AG04449 (cell line): ENCODE data around the gene KCNQ5.

Experiments used
- CTCF ChIA-PET: fragments of 350-600 bp; formaldehyde crosslinking; extraction: SDS; loops from one replicate; lab custom pipeline; 2021; ENCODE audit warnings: antibody characterized with exemption; lab: Yijun Ruan, JAX
- POLR2A ChIA-PET: fragments of 400-600, 350-600 bp; formaldehyde crosslinking; extraction: SDS; loops from one replicate; lab custom pipeline; 2020; ENCODE audit warnings: antibody characterized with exemption, inconsistent platforms; lab: Yijun Ruan, JAX
- DNase-seq: peaks from one replicate; pipeline ENCODE4 v3.0.0-alpha.2; 2010; ENCODE audit warnings: low read depth, low spot score
- H3K4me3 ChIP-seq: 2 replicates; pipeline ENCODE4 v1.5.1; 2011; ENCODE audit warnings: low read depth, mild to moderate bottlenecking, control low read depth, low read length
- CTCF ChIP-seq: IDR thresholded peaks from one replicate; pipeline ENCODE4 v1.5.1; 2011; ENCODE audit warnings: mild to moderate bottlenecking, moderate library complexity, low read length, control low read depth, inconsistent platforms; ENCODE audit not compliant: insufficient read depth; ENCODE audit errors: missing control alignments

Gene KCNQ5

DNA sequence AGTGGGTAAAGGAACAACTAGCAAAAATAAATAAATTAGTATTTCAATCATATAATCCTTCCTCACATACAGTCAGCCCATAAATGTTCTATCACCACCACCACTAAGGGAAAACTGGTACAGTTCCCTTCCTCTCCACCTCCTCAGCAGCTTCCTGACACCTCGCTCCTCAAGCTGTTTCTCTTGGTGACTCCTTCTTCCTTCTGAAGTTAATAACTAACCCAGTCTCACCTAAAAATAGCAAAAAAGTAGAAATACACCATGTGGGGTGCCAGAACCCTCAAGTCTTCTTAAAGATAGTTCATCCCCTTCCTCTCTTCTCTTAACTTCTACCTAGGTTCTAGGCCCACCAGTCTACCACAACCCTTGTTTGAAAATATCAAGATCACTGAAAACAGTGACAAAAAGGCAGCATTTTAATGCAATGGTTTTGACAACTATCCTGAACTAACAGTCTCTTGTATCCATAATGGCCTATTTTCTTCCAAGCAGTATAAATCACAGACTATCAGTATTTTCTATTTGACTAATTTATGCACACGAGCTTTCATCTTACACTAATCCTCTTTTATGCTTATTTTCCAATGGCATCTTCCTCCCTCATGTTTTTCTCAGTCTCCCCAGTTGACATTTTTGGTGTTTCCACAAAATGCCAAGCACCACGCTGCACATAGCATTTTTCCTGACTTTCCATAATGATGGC is 518.0 kb downstream of the KCNQ5 start:
- no peak for TF ChIP-seq CTCF
- POLR2A ChIA-PET = no interaction called here
- H3K4me3 ChIP-seq = no peak overlapping the region
- CTCF ChIA-PET = no interaction called here
- no peak for DNase-seq

GRCh38 chr6:73143551-73143950 is 521.7 kb downstream of the KCNQ5 start:
- CTCF ChIA-PET = interaction anchor here (1.1 to 1.5 kb wide), 3 partner anchors 9 to 527 kb away, joined by 3 to 5 read pairs (median 4); no protein-coding TSS in a partner anchor
- POLR2A ChIA-PET = no interaction called here
- TF ChIP-seq CTCF = no peak

DNA sequence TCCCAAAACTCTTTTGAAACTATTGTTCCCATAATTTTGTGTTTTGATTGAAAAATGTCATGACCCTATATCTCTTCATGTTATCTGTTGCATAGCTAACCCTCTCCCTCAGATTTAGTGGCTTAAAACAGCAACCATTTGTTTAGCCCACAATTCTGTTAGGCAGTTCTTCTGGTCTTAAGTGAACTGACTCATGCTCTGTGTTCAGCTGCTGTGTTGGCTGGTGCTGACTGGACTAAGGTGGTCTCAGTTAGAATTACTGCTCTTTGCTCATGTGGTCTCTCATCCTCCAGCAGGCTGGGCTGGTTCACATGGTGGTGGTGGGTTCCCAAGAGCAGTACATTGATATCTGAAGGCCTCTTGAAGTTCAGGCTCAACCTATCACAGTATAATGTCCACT is 522.7 kb downstream of the KCNQ5 start:
- POLR2A ChIA-PET = no interaction called here
- DNase-seq = no peak
- TF ChIP-seq CTCF = no peak
- no peak overlapping the region for H3K4me3 ChIP-seq
- CTCF ChIA-PET = interaction anchor here (1.0 to 1.5 kb wide), 4 partner anchors 10 to 528 kb away, joined by 3 to 5 read pairs (median 4); no protein-coding TSS in a partner anchor

More at GRCh38 chr6:73143551-73143950, 521.7 kb downstream of the KCNQ5 start:
- H3K4me3 ChIP-seq = no peak overlapping the region
- DNase-seq = no peak

DNA sequence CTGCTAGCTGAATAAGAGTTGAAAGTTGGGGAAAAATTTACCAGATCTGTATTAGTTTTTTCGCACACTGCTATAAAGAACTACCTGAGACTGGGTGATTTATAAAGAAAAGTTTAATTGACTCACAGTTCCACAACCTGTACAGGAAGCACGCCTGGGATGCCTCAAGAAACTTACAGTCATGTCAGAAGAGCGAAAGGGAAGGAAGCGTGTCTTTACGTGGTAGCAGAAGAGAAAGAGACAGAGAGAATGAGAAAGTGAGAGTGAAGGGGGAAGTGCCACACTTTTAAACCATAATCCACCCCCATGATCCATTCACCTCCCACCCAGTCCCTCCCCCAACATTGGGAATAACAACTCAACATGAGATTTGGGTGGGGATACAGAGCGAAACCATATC is 523.8 kb downstream of the KCNQ5 start:
- ChIA-PET CTCF (interaction anchor here (1.0 kb wide), 1 partner anchor 526 kb away, joined by 3 read pairs; no protein-coding TSS in a partner anchor), POLR2A (no interaction called here)
- no peak overlapping the region for H3K4me3 ChIP-seq
- DNase-seq = no peak
- TF ChIP-seq CTCF = no peak

GRCh38 chr6:73151732-73152131 is 529.9 kb downstream of the KCNQ5 start:
- no peak for TF ChIP-seq CTCF
- no peak overlapping the region for H3K4me3 ChIP-seq
- no peak for DNase-seq
- CTCF ChIA-PET = interaction anchor here (1.7 to 3.6 kb wide), 3 partner anchors 19 to 535 kb away, joined by 4 to 17 read pairs (median 13); no protein-coding TSS in a partner anchor
- POLR2A ChIA-PET = no interaction called here

- H3K4me3 ChIP-seq = no peak overlapping the region
- POLR2A ChIA-PET = no interaction called here
- no peak for TF ChIP-seq CTCF
- CTCF ChIA-PET = interaction anchor here (0.6 to 3.6 kb wide), 4 partner anchors 11 to 536 kb away, joined by 3 to 17 read pairs (median 8); no protein-coding TSS in a partner anchor
- no peak for DNase-seq
Measured at GRCh38 chr6:73152556-73152955, 530.7 kb downstream of the KCNQ5 start.
